Mucosa of descending colon (tissue), 3 donors: ENCODE results near the gene MUC3A. TPM values are rescaled to one million over a fixed set of nuclear protein-coding genes. Genes with fewer than 3 reads are reported as not detected.
"Not testable (repeated sequence)": the region's sequence is repeated elsewhere in the genome, so short reads cannot be mapped to it uniquely, and the experiment has no call there.

Experiments
- ATAC-seq: fragments of 200-7000 bp; cut with Tn5 transposase; one replicate; pipeline ENCODE4 v1.9.1; 2020; ENCODE audit warnings: mild to moderate bottlenecking, moderate library complexity
- DNase-seq, 3 donors: peaks; one replicate each; pipeline ENCODE4 v3.0.0-alpha.2; 2020
- H3K36me3 ChIP-seq: fragments of 200-600 bp; one replicate; pipeline ENCODE4 v1.8.0; 2021; ENCODE audit warnings: low read depth, mild to moderate bottlenecking
- H3K4me1 ChIP-seq: fragments of 200-600 bp; one replicate; pipeline ENCODE4 v1.8.0; 2021; ENCODE audit warnings: low read depth, mild to moderate bottlenecking
- H3K4me3 ChIP-seq: fragments of 200-600 bp; one replicate; pipeline ENCODE4 v1.8.0; 2021; ENCODE audit warnings: mild to moderate bottlenecking
- H3K9me3 ChIP-seq: fragments of 200-600 bp; one replicate; pipeline ENCODE4 v1.8.0; 2021; ENCODE audit warnings: mild to moderate bottlenecking
- CTCF ChIP-seq: fragments of 200-600 bp; IDR thresholded peaks from one replicate; pipeline ENCODE4 v1.8.0; 2022; ENCODE audit warnings: antibody characterized with exemption, mild to moderate bottlenecking
- intact Hi-C, 2 donors: fragments of 100-400 bp; cut with DNase I in 1 of 2; cut with micrococcal nuclease in 1 of 2; formaldehyde crosslinking; loops; one replicate each; pipeline versions ENCODE4 v1.11.0 to v1.11.1; 2022; cut with DNase I, micrococcal nuclease
- total RNA-seq, 3 donors: library from RNA; stranded (reverse); fragmentation: NEBNext Ultra II Directional in 2 of 3; extraction: Animal tissue kit (Norgen Biotek cat#: 25700) in 2 of 3; gene quantifications; one replicate each; pipeline versions ENCODE4 v1.2.1 to v1.2.4, GENCODE V29; 2021 to 2023
- donor health status: DM: no; HTN: no; CAD: no; lungs with moderate emphysema.
- donor health status: DM: no; HTN: no; CAD: no.
- donor health status: DM: no; HTN: yes; CAD: no.

MUC3A gene
- total RNA-seq, 3 donors from 2014 or later: 57.6 to 184 (median 105) TPM

GRCh38 chr7:100978300-100978699 is 29.0 kb downstream of the MUC3A start:
- ATAC-seq (no peak), DNase-seq (no peak)
- no peaks in the 10 kb centered on the region for H3K9me3 ChIP-seq
- intact Hi-C loops: no loop called here
- H3K4me1 ChIP-seq: peaks cover 43% of the 10 kb centered on the region
- no peaks in the 10 kb centered on the region for H3K36me3 ChIP-seq
- H3K4me3 ChIP-seq: no peak overlapping the region
- TF ChIP-seq CTCF: no peak

- peak; percentile 15 for TF ChIP-seq CTCF
- ATAC-seq (peak; percentile 82), DNase-seq (peak in 2 of 3 donors; percentile 54 to 74)
- Histone ChIP-seq H3K9me3 (no peaks in the 10 kb centered on the region), H3K36me3 (no peaks in the 10 kb centered on the region), H3K4me1 (peaks cover 31% of the 10 kb centered on the region), H3K4me3 (no peak overlapping the region)
- intact Hi-C loops: no loop called here
These were observed 34.3 kb downstream of the MUC3A start for GRCh38 chr7:100983451-100984187.

- ATAC-seq: peak; percentile 42
These were observed 35.0 kb downstream of the MUC3A start for GRCh38 chr7:100984241-100984918.

GRCh38 chr7:100985033-100985797 is 35.9 kb downstream of the MUC3A start:
- DNase-seq, H3K9me3 ChIP-seq, H3K4me3 ChIP-seq, H3K36me3 ChIP-seq, ATAC-seq, intact Hi-C loops: not testable (repeated sequence)
- peaks cover 29% of the 10 kb centered on the region for H3K4me1 ChIP-seq

More at GRCh38 chr7:100984241-100984918, 35.0 kb downstream of the MUC3A start:
- H3K9me3 ChIP-seq, H3K4me3 ChIP-seq, H3K36me3 ChIP-seq, intact Hi-C loops, DNase-seq: not testable (repeated sequence)
- H3K4me1 ChIP-seq: peaks cover 31% of the 10 kb centered on the region

- intact Hi-C loops: no loop called here
- Histone ChIP-seq H3K4me1 (no peaks in the 10 kb centered on the region), H3K4me3 (no peak overlapping the region), H3K9me3 (no peaks in the 10 kb centered on the region), H3K36me3 (no peaks in the 10 kb centered on the region)
- DNase-seq: no peak
- no peak for TF ChIP-seq CTCF
- peak; percentile 51 for ATAC-seq
These were observed 42.3 kb downstream of the MUC3A start for GRCh38 chr7:100991631-100992030.

GRCh38 chr7:100992280-100992679 is 42.9 kb downstream of the MUC3A start:
- intact Hi-C loops, DNase-seq, H3K4me1 ChIP-seq, H3K4me3 ChIP-seq, H3K9me3 ChIP-seq, H3K36me3 ChIP-seq: not testable (repeated sequence)
- ATAC-seq: peak; percentile 18

GRCh38 chr7:100994671-100995070 is 45.3 kb downstream of the MUC3A start:
- intact Hi-C loops, H3K4me3 ChIP-seq, H3K4me1 ChIP-seq, H3K36me3 ChIP-seq, H3K9me3 ChIP-seq, DNase-seq: not testable (repeated sequence)
- ATAC-seq: peak; percentile 48

- H3K4me1 ChIP-seq, H3K4me3 ChIP-seq, H3K9me3 ChIP-seq, intact Hi-C loops, DNase-seq, H3K36me3 ChIP-seq: not testable (repeated sequence)
- ATAC-seq: peak; percentile 44
These were observed 49.2 kb downstream of the MUC3A start for GRCh38 chr7:100998530-100998929.

- DNase-seq, intact Hi-C loops, H3K4me3 ChIP-seq, H3K9me3 ChIP-seq, H3K36me3 ChIP-seq, H3K4me1 ChIP-seq: not testable (repeated sequence)
- ATAC-seq: peak; percentile 54
These were observed 50.0 kb downstream of the MUC3A start for GRCh38 chr7:100999334-100999733.

GRCh38 chr7:101000025-101000424 is 50.7 kb downstream of the MUC3A start:
- H3K4me1 ChIP-seq, intact Hi-C loops, DNase-seq, H3K4me3 ChIP-seq, H3K36me3 ChIP-seq, H3K9me3 ChIP-seq: not testable (repeated sequence)
- peak; percentile 42 for ATAC-seq

GRCh38 chr7:101002333-101002732 is 53.0 kb downstream of the MUC3A start:
- H3K36me3 ChIP-seq, DNase-seq, H3K4me3 ChIP-seq, intact Hi-C loops, H3K4me1 ChIP-seq, H3K9me3 ChIP-seq: not testable (repeated sequence)
- peak; percentile 5 for ATAC-seq
